Activated CD4-positive, alpha-beta memory T cell treated with anti-CD3 and anti-CD28 coated beads, Interleukin-2, amount 10 ng/mL, durations not matched to agents 7 days and 5 days (primary cell): ENCODE results near the gene TFCP2L1. TPM values are rescaled to one million over a fixed set of nuclear protein-coding genes. Genes with fewer than 3 reads are reported as not detected.
"Not testable (repeated sequence)": the region's sequence is repeated elsewhere in the genome, so short reads cannot be mapped to it uniquely, and the experiment has no call there.

ENCODE experiments used
- CTCF ChIA-PET: fragments of 350-600 bp; sonication (Branson Sonifier 250); formaldehyde crosslinking; loops from one replicate; lab custom pipeline; 2021; ENCODE audit warnings: antibody characterized with exemption, inconsistent platforms; lab: Charles Lee
- POLR2A ChIA-PET: fragments of 350-600 bp; sonication (Branson Sonifier 250); formaldehyde crosslinking; loops from one replicate; lab custom pipeline; 2021; ENCODE audit warnings: antibody characterized with exemption; lab: Charles Lee
- DNase-seq: peaks from one replicate; pipeline ENCODE4 v3.0.0-alpha.2; 2020
- H3K27ac Mint-ChIP-seq: one replicate; pipeline ENCODE4 v1.8.0; 2021; ENCODE audit warnings: mild to moderate bottlenecking, mixed read lengths
- H3K27me3 Mint-ChIP-seq: one replicate; pipeline ENCODE4 v1.8.0; 2021; ENCODE audit warnings: mixed read lengths
- H3K36me3 Mint-ChIP-seq: one replicate; pipeline ENCODE4 v1.8.0; 2021; ENCODE audit warnings: low read depth, mixed read lengths
- H3K4me1 Mint-ChIP-seq: one replicate; pipeline ENCODE4 v1.8.0; 2021; ENCODE audit warnings: mixed read lengths
- H3K4me3 Mint-ChIP-seq: one replicate; pipeline ENCODE4 v1.8.0; 2021; ENCODE audit warnings: mild to moderate bottlenecking, mixed read lengths
- H3K9me3 Mint-ChIP-seq: one replicate; pipeline ENCODE4 v1.8.0; 2021; ENCODE audit warnings: mixed read lengths
- total RNA-seq, 2 experiments: library from RNA; stranded (reverse); gene quantifications; one replicate each; pipeline ENCODE4 v1.2.3, GENCODE V29; 2021

The TFCP2L1 gene
- total RNA-seq, 2 experiments from 2014 or later: 0.08 to 0.28 TPM

- Mint-ChIP-seq H3K36me3 (no peaks in the 10 kb centered on the region), H3K27ac (no peak overlapping the region), H3K9me3 (no peaks in the 10 kb centered on the region), H3K4me3 (no peak overlapping the region), H3K4me1 (no peaks in the 10 kb centered on the region), H3K27me3 (peaks cover 10% of the 10 kb centered on the region)
- ChIA-PET CTCF (no interaction called here), POLR2A (no interaction called here)
- no peak for DNase-seq
Observed at GRCh38 chr2:121273116-121273515, 11.9 kb downstream of the TFCP2L1 start.

GRCh38 chr2:121272596-121272995, 12.4 kb downstream of the TFCP2L1 start:
- Mint-ChIP-seq H3K9me3 (no peaks in the 10 kb centered on the region), H3K36me3 (no peaks in the 10 kb centered on the region), H3K27me3 (peaks cover 10% of the 10 kb centered on the region), H3K4me1 (no peaks in the 10 kb centered on the region), H3K27ac (no peak overlapping the region), H3K4me3 (no peak overlapping the region)
- ChIA-PET POLR2A (no interaction called here), CTCF (no interaction called here)
- no peak for DNase-seq

- H3K4me1 Mint-ChIP-seq, H3K4me3 Mint-ChIP-seq, H3K27ac Mint-ChIP-seq, H3K27me3 Mint-ChIP-seq, POLR2A ChIA-PET, CTCF ChIA-PET, H3K36me3 Mint-ChIP-seq, H3K9me3 Mint-ChIP-seq, DNase-seq: not testable (repeated sequence)
Observed at GRCh38 chr2:121269436-121269835, 15.6 kb downstream of the TFCP2L1 start.

GRCh38 chr2:121266543-121267106, 18.4 kb downstream of the TFCP2L1 start:
- CTCF ChIA-PET: no interaction called here
- POLR2A ChIA-PET: no interaction called here
- Mint-ChIP-seq H3K36me3 (no peaks in the 10 kb centered on the region), H3K27ac (no peak overlapping the region), H3K27me3 (no peaks in the 10 kb centered on the region), H3K4me1 (no peaks in the 10 kb centered on the region), H3K9me3 (no peaks in the 10 kb centered on the region), H3K4me3 (no peak overlapping the region)
- DNase-seq: no peak

- POLR2A ChIA-PET: no interaction called here
- H3K36me3 Mint-ChIP-seq: no peaks in the 10 kb centered on the region
- no peaks in the 10 kb centered on the region for H3K27me3 Mint-ChIP-seq
- no peaks in the 10 kb centered on the region for H3K4me1 Mint-ChIP-seq
- CTCF ChIA-PET: no interaction called here
- no peak overlapping the region for H3K4me3 Mint-ChIP-seq
- no peaks in the 10 kb centered on the region for H3K9me3 Mint-ChIP-seq
- H3K27ac Mint-ChIP-seq: no peak overlapping the region
- DNase-seq: no peak
Observed at GRCh38 chr2:121263996-121264715, 20.8 kb downstream of the TFCP2L1 start.

GRCh38 chr2:121260370-121261154, 24.4 kb downstream of the TFCP2L1 start:
- Mint-ChIP-seq H3K36me3 (no peaks in the 10 kb centered on the region), H3K27ac (no peak overlapping the region), H3K4me3 (no peak overlapping the region), H3K27me3 (peaks cover 2% of the 10 kb centered on the region), H3K9me3 (no peaks in the 10 kb centered on the region), H3K4me1 (peaks cover 2% of the 10 kb centered on the region)
- CTCF ChIA-PET: no interaction called here
- DNase-seq: no peak
- POLR2A ChIA-PET: no interaction called here

GRCh38 chr2:121258051-121258450, 27.0 kb downstream of the TFCP2L1 start:
- POLR2A ChIA-PET: no interaction called here
- Mint-ChIP-seq H3K36me3 (no peaks in the 10 kb centered on the region), H3K4me3 (no peak overlapping the region)

GRCh38 chr2:121257480-121257840, 27.5 kb downstream of the TFCP2L1 start:
- POLR2A ChIA-PET: no interaction called here
- no peaks in the 10 kb centered on the region for H3K36me3 Mint-ChIP-seq
- no peak for DNase-seq
- no peak overlapping the region for H3K27ac Mint-ChIP-seq
- peaks cover 2% of the 10 kb centered on the region for H3K27me3 Mint-ChIP-seq
- peaks cover 2% of the 10 kb centered on the region for H3K4me1 Mint-ChIP-seq
- no peak overlapping the region for H3K4me3 Mint-ChIP-seq
- CTCF ChIA-PET: no interaction called here
- no peaks in the 10 kb centered on the region for H3K9me3 Mint-ChIP-seq

More at GRCh38 chr2:121258051-121258450, 27.0 kb downstream of the TFCP2L1 start:
- no peak overlapping the region for H3K27ac Mint-ChIP-seq
- H3K9me3 Mint-ChIP-seq: no peaks in the 10 kb centered on the region
- no peak for DNase-seq
- peaks cover 2% of the 10 kb centered on the region for H3K4me1 Mint-ChIP-seq
- H3K27me3 Mint-ChIP-seq: peaks cover 2% of the 10 kb centered on the region
- CTCF ChIA-PET: no interaction called here

- no peak overlapping the region for H3K4me3 Mint-ChIP-seq
- POLR2A ChIA-PET: no interaction called here
Observed at GRCh38 chr2:121256720-121257479, 28.1 kb downstream of the TFCP2L1 start.

GRCh38 chr2:121255358-121255757, 29.6 kb downstream of the TFCP2L1 start:
- CTCF ChIA-PET: no interaction called here

More at GRCh38 chr2:121256720-121257479, 28.1 kb downstream of the TFCP2L1 start:
- H3K27me3 Mint-ChIP-seq: peaks cover 2% of the 10 kb centered on the region
- no peak overlapping the region for H3K27ac Mint-ChIP-seq
- CTCF ChIA-PET: no interaction called here
- H3K36me3 Mint-ChIP-seq: no peaks in the 10 kb centered on the region
- DNase-seq: no peak
- H3K4me1 Mint-ChIP-seq: peaks cover 2% of the 10 kb centered on the region
- no peaks in the 10 kb centered on the region for H3K9me3 Mint-ChIP-seq

GRCh38 chr2:121254748-121255147, 30.3 kb downstream of the TFCP2L1 start:
- peaks cover 4% of the 10 kb centered on the region for H3K27me3 Mint-ChIP-seq
- no peak for DNase-seq
- H3K4me1 Mint-ChIP-seq: peaks cover 2% of the 10 kb centered on the region
- H3K27ac Mint-ChIP-seq: no peak overlapping the region
- ChIA-PET POLR2A (no interaction called here), CTCF (no interaction called here)
- no peak overlapping the region for H3K4me3 Mint-ChIP-seq
- H3K36me3 Mint-ChIP-seq: no peaks in the 10 kb centered on the region
- H3K9me3 Mint-ChIP-seq: no peaks in the 10 kb centered on the region

More at GRCh38 chr2:121255358-121255757, 29.6 kb downstream of the TFCP2L1 start:
- H3K9me3 Mint-ChIP-seq: no peaks in the 10 kb centered on the region
- peaks cover 2% of the 10 kb centered on the region for H3K4me1 Mint-ChIP-seq
- no peak for DNase-seq
- no peaks in the 10 kb centered on the region for H3K36me3 Mint-ChIP-seq
- POLR2A ChIA-PET: no interaction called here
- no peak overlapping the region for H3K27ac Mint-ChIP-seq
- H3K27me3 Mint-ChIP-seq: peaks cover 4% of the 10 kb centered on the region
- H3K4me3 Mint-ChIP-seq: no peak overlapping the region

GRCh38 chr2:121253674-121254240, 31.2 kb downstream of the TFCP2L1 start:
- H3K4me1 Mint-ChIP-seq: peaks cover 2% of the 10 kb centered on the region
- H3K27me3 Mint-ChIP-seq: peaks cover 4% of the 10 kb centered on the region
- no peaks in the 10 kb centered on the region for H3K9me3 Mint-ChIP-seq
- no peaks in the 10 kb centered on the region for H3K36me3 Mint-ChIP-seq
- H3K4me3 Mint-ChIP-seq: no peak overlapping the region
- POLR2A ChIA-PET: no interaction called here
- no peak overlapping the region for H3K27ac Mint-ChIP-seq
- CTCF ChIA-PET: no interaction called here
- DNase-seq: no peak
